H1 (cell line): ENCODE measurements around the gene CCDC191. TPM values are rescaled to one million over a fixed set of nuclear protein-coding genes. Genes with fewer than 3 reads are reported as not detected.

Source experiments
- CTCF ChIA-PET: fragments of 300-600 bp; sonication (Branson Sonifier 250); formaldehyde crosslinking; loops from one replicate; lab custom pipeline; 2021; ENCODE audit not compliant: partially characterized antibody; lab: Charles Lee
- POLR2A ChIA-PET: fragments of 300-600 bp; sonication (Branson Sonifier 250); formaldehyde crosslinking; loops from one replicate; lab custom pipeline; 2021; ENCODE audit warnings: inconsistent platforms; ENCODE audit not compliant: partially characterized antibody; lab: Charles Lee
- DNase-seq, 2 experiments: peaks; one replicate each; pipeline versions ENCODE4 v3.0.0 to v3.0.0-alpha.2; 2010 to 2022; ENCODE audit warnings: low spot score in 2 of 2, low read depth in 1 of 2, mixed read lengths in 1 of 2
- FAIRE-seq: peaks from 2 replicates; lab custom pipeline; 2011; peaks lifted over from hg19 to GRCh38; lab: Jason Lieb, UNC
- H2AFZ ChIP-seq: 2 replicates; pipeline ENCODE4 v1.8.1; 2012; ENCODE audit warnings: low read length, inconsistent platforms
- H2AK5ac ChIP-seq: 2 replicates; pipeline ENCODE4 v1.6.1; 2013; ENCODE audit warnings: low read depth, low read length
- H2BK120ac ChIP-seq: replicated peaks from 2 replicates; pipeline ENCODE3; 2013; ENCODE audit warnings: low read depth, low read length, inconsistent platforms
- H2BK12ac ChIP-seq: 2 replicates; pipeline ENCODE4 v1.6.1; 2013; ENCODE audit warnings: low read depth, low read length
- H2BK15ac ChIP-seq: 2 replicates; pipeline ENCODE4 v1.6.1; 2013; ENCODE audit warnings: low read length
- H2BK20ac ChIP-seq: 2 replicates; pipeline ENCODE4 v1.6.1; 2013; ENCODE audit warnings: low read length
- H2BK5ac ChIP-seq: 2 replicates; pipeline ENCODE4 v1.6.1; 2013; ENCODE audit warnings: low read depth, low read length
- H3K14ac ChIP-seq: 2 replicates; pipeline ENCODE4 v1.6.1; 2013; ENCODE audit warnings: inconsistent platforms; ENCODE audit not compliant: insufficient read length
- H3K18ac ChIP-seq: 2 replicates; pipeline ENCODE4 v1.6.1; 2013; ENCODE audit warnings: low read length; ENCODE audit errors: extremely low read depth
- H3K23ac ChIP-seq: 2 replicates; pipeline ENCODE4 v1.6.1; 2013; ENCODE audit warnings: inconsistent platforms; ENCODE audit not compliant: insufficient read length
- H3K23me2 ChIP-seq: 2 replicates; pipeline ENCODE4 v1.6.1; 2013; ENCODE audit warnings: low read depth, low read length
- H3K27ac ChIP-seq: 2 replicates; pipeline ENCODE4 v1.6.1; 2011; ENCODE audit warnings: low read depth, low read length, inconsistent platforms
- H3K27me3 ChIP-seq, 4 experiments: replicated peaks in 1 of 4; 1 replicate in 1 of 4; 2 replicates in 3 of 4; pipeline versions ENCODE4 v1.6.1 to v1.8.1; 2011 to 2013; ENCODE audit warnings: low read length in 3 of 4, mild to moderate bottlenecking in 3 of 4, inconsistent platforms in 2 of 4, mixed read lengths in 2 of 4, moderate library complexity in 1 of 4; ENCODE audit not compliant: control insufficient read depth in 3 of 4, insufficient read depth in 3 of 4; ENCODE audit errors: extremely low read depth in 1 of 4
- H3K36me3 ChIP-seq, 4 experiments: 2 replicates each; pipeline versions ENCODE4 v1.6.1 to v1.8.1; 2011 to 2013; ENCODE audit warnings: mild to moderate bottlenecking in 4 of 4, low read length in 3 of 4, moderate library complexity in 2 of 4, control low read depth in 1 of 4, inconsistent platforms in 1 of 4; ENCODE audit not compliant: insufficient read depth in 4 of 4, control insufficient read depth in 2 of 4
- H3K4ac ChIP-seq: replicated peaks from 2 replicates; pipeline ENCODE3; 2013; ENCODE audit warnings: low read length, low read depth, mixed read lengths, inconsistent platforms; ENCODE audit not compliant: insufficient read length
- H3K4me1 ChIP-seq, 4 experiments: replicated peaks in 1 of 4; 1 replicate in 1 of 4; 2 replicates in 3 of 4; pipeline versions ENCODE4 v1.6.1 to v1.8.1; 2011 to 2013; ENCODE audit warnings: low read length in 3 of 4, inconsistent platforms in 2 of 4, mixed read lengths in 1 of 4; ENCODE audit not compliant: insufficient read depth in 4 of 4, control insufficient read depth in 3 of 4
- H3K4me2 ChIP-seq, 2 experiments: 2 replicates each; pipeline versions ENCODE4 v1.6.1 to v1.8.1; 2011 to 2013; ENCODE audit warnings: low read depth in 2 of 2, low read length in 2 of 2, control low read depth in 1 of 2, inconsistent platforms in 1 of 2, mild to moderate bottlenecking in 1 of 2; ENCODE audit not compliant: insufficient read depth in 1 of 2
- H3K4me3 ChIP-seq, 4 experiments: fragments of 200-600, 300-600 bp in 1 of 4; sonication (generic), shearing (Covaris generic), sonication (Bioruptor Twin) in 1 of 4; 2 replicates each; pipeline versions ENCODE4 v1.5.1 to v1.8.1; 2011 to 2016; ENCODE audit warnings: low read length in 4 of 4, low read depth in 3 of 4, control low read depth in 2 of 4, inconsistent platforms in 2 of 4, mild to moderate bottlenecking in 2 of 4, mixed read lengths in 1 of 4, moderate library complexity in 1 of 4; ENCODE audit not compliant: insufficient read depth in 2 of 4; ENCODE audit errors: extremely low read depth in 1 of 4
- H3K56ac ChIP-seq: replicated peaks from 2 replicates; pipeline ENCODE3; 2013; ENCODE audit warnings: low read depth, mild to moderate bottlenecking, mixed read lengths, low read length, inconsistent platforms; ENCODE audit not compliant: insufficient read length
- H3K79me1 ChIP-seq: 2 replicates; pipeline ENCODE4 v1.6.1; 2013; ENCODE audit warnings: low read depth, low read length, control low read depth
- H3K79me2 ChIP-seq, 2 experiments: 2 replicates each; pipeline versions ENCODE4 v1.6.1 to v1.8.1; 2012 to 2013; ENCODE audit warnings: low read length in 2 of 2, mild to moderate bottlenecking in 2 of 2, inconsistent platforms in 1 of 2; ENCODE audit not compliant: insufficient read depth in 2 of 2, control insufficient read depth in 1 of 2
- H3K9ac ChIP-seq, 4 experiments: replicated peaks in 1 of 4; 1 replicate in 1 of 4; 2 replicates in 3 of 4; pipeline versions ENCODE4 v1.6.1 to v1.8.1; 2011 to 2013; ENCODE audit warnings: low read depth in 3 of 4, low read length in 3 of 4, control low read depth in 2 of 4, mild to moderate bottlenecking in 2 of 4, moderate library complexity in 2 of 4, inconsistent platforms in 1 of 4; ENCODE audit errors: extremely low read depth in 1 of 4
- H3K9me3 ChIP-seq, 2 experiments: 2 replicates each; pipeline versions ENCODE4 v1.6.1 to v1.8.1; 2012 to 2013; ENCODE audit warnings: mild to moderate bottlenecking in 2 of 2, moderate library complexity in 2 of 2, control low read depth in 1 of 2, inconsistent platforms in 1 of 2, low read depth in 1 of 2, low read length in 1 of 2, mixed read lengths in 1 of 2; ENCODE audit not compliant: insufficient read depth in 2 of 2
- H4K20me1 ChIP-seq, 2 experiments: replicated peaks in 1 of 2; 2 replicates each; pipeline versions ENCODE3 to v1.8.1; 2011 to 2013; ENCODE audit warnings: inconsistent platforms in 2 of 2, low read length in 2 of 2, mild to moderate bottlenecking in 1 of 2; ENCODE audit not compliant: insufficient read depth in 2 of 2, control insufficient read depth in 1 of 2
- H4K5ac ChIP-seq: 2 replicates; pipeline ENCODE4 v1.6.1; 2013; ENCODE audit warnings: low read length, low read depth, mixed read lengths, inconsistent platforms; ENCODE audit not compliant: insufficient read length
- H4K8ac ChIP-seq: 2 replicates; pipeline ENCODE4 v1.8.0; 2013; ENCODE audit warnings: mild to moderate bottlenecking, moderate library complexity, low read length, inconsistent platforms; ENCODE audit not compliant: insufficient read depth; ENCODE audit errors: extremely low read depth
- H4K91ac ChIP-seq: replicated peaks from 2 replicates; pipeline ENCODE3; 2013; ENCODE audit warnings: low read length, mixed read lengths, inconsistent platforms; ENCODE audit not compliant: insufficient read length
- CBX8 ChIP-seq: fragments of 300-800, 300-1000 bp; sonication (generic); IDR thresholded peaks from 2 replicates; pipeline ENCODE4 v1.7.1; 2016; ENCODE audit warnings: low read depth, low read length, borderline replicate concordance
- CHD2 ChIP-seq: IDR thresholded peaks from 2 replicates; pipeline ENCODE4 v1.6.1; 2012; ENCODE audit warnings: low read length, improper control_type of control experiment
- EP300 ChIP-seq, 2 experiments: IDR thresholded peaks; 1 replicate in 1 of 2; 2 replicates in 1 of 2; pipeline ENCODE4 v1.6.1; 2011 to 2012; ENCODE audit warnings: low read depth in 2 of 2, low read length in 2 of 2, mild to moderate bottlenecking in 2 of 2, borderline replicate concordance in 1 of 2, inconsistent platforms in 1 of 2, moderate library complexity in 1 of 2
- EZH2 ChIP-seq: fragments of 200-600 bp; sonication (generic); IDR thresholded peaks from 2 replicates; pipeline ENCODE4 v1.7.1; 2012; ENCODE audit warnings: low read depth, mild to moderate bottlenecking, moderate library complexity, low read length, inconsistent platforms; ENCODE audit not compliant: severe bottlenecking
- JUN ChIP-seq: IDR thresholded peaks from 2 replicates; pipeline ENCODE4 v1.6.1; 2011; ENCODE audit warnings: low read depth, mild to moderate bottlenecking, improper control_type of control experiment, low read length
- KDM1A ChIP-seq: fragments of 200-600, 300-600 bp; sonication (generic); IDR thresholded peaks from 2 replicates; pipeline ENCODE4 v1.7.1; 2016; ENCODE audit warnings: mild to moderate bottlenecking, low read length, borderline replicate concordance
- POLR2AphosphoS5 ChIP-seq: IDR thresholded peaks from 2 replicates; pipeline ENCODE4 v1.6.1; 2011; ENCODE audit warnings: low read depth, low read length
- SAP30 ChIP-seq: fragments of 300-600 bp; sonication (generic); IDR thresholded peaks from 2 replicates; pipeline ENCODE4 v1.7.1; 2012; ENCODE audit warnings: low read length, moderate library complexity, mild to moderate bottlenecking, inconsistent platforms; ENCODE audit not compliant: insufficient read depth, insufficient replicate concordance
- SIN3A ChIP-seq, 2 experiments: IDR thresholded peaks in 1 of 2; conservative IDR thresholded peaks in 1 of 2; 2 replicates each; pipeline ENCODE4 v1.6.1; 2011 to 2012; ENCODE audit warnings: low read length in 2 of 2, improper control_type of control experiment in 1 of 2, low read depth in 1 of 2, mild to moderate bottlenecking in 1 of 2
- SIRT6 ChIP-seq: IDR thresholded peaks from one replicate; pipeline ENCODE4 v1.7.1; 2012; ENCODE audit warnings: low read length, inconsistent platforms
- SP1 ChIP-seq: IDR thresholded peaks from 2 replicates; pipeline ENCODE4 v1.6.1; 2011; ENCODE audit warnings: low read depth, low read length
- SP2 ChIP-seq: IDR thresholded peaks from 2 replicates; pipeline ENCODE4 v1.6.1; 2012; ENCODE audit warnings: mild to moderate bottlenecking, low read length, inconsistent platforms
- ZNF274 ChIP-seq: IDR thresholded peaks from 2 replicates; pipeline ENCODE4 v1.7.0; 2012; ENCODE audit warnings: low read length, borderline replicate concordance; ENCODE audit errors: extremely low read depth
- WGBS, 2 experiments: shearing (Covaris generic) in 1 of 2; methylation state at CpG; one replicate each; pipeline versions ENCODE4 v1.1.6 to v1.1.7; 2013 to 2015; ENCODE audit warnings: low lambda C conversion rate in 2 of 2, mixed read lengths in 2 of 2, inconsistent platforms in 1 of 2, low coverage in 1 of 2, missing lambda C conversion rate in 1 of 2; ENCODE audit not compliant: insufficient replicate concordance in 2 of 2, insufficient coverage in 1 of 2, insufficient read length in 1 of 2; ENCODE audit errors: extremely low coverage in 1 of 2, missing lambda C conversion rate in 1 of 2; 5-methylcytosine and 5-hydroxymethylcytosine counted together
- polyA plus RNA-seq, 7 experiments: library from polyadenylated mRNA; depleted of rRNA in 3 of 7; stranded (reverse) in 5 of 7; unstranded in 2 of 7; fragments of >200 nt in 5 of 7; fragments of 200-250 nt in 2 of 7; gene quantifications; 1 replicate in 5 of 7; 2 replicates in 1 of 7; 4 replicates in 1 of 7; pipeline versions ENCODE4 v1.2.1 to v1.2.3, GENCODE V29; 2011 to 2013; ENCODE audit warnings: missing spikeins in 2 of 7, mixed read lengths in 2 of 7
- total RNA-seq: library from RNA; stranded (reverse); fragmentation: NEBNext Ultra II Directional; extraction: Animal tissue kit (Norgen Biotek cat#: 25700); gene quantifications from 2 replicates; pipeline ENCODE4 v1.2.1, GENCODE V29; 2021
- TF ChIP-seq, protein P1 (sequence below): IDR thresholded peaks from 2 replicates; pipeline ENCODE4 v1.6.1; 2011; ENCODE audit warnings: low read depth, mild to moderate bottlenecking, low read length; ENCODE audit not compliant: insufficient read depth

CCDC191 gene
- total and polyA plus RNA-seq, 2 of the 8 experiments (the other 6 are each of a cell fraction or from before 2014, with no cell fraction given), result 0.65 to 1.3 TPM

DNA sequence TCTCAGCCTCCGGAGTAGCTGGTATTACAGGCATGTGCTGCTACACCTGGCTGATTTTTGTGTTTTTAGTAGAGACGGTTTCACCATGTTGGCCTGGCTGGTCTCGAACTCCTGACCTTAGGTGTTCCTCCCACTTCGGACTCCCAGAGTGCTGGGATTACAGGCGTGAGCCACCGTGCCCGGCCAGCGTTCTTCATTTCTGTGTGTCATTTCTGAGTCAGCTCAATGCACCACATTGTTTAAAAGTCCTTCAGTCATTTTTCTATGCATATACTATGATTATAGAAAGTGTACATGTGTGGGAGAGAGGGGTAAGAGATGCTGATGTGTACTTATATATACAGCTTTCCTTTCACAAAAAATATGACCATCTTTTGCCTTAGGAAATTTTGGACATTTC lies 2.3 kb upstream of the CCDC191 start:
- H3K4me1 ChIP-seq, result peaks cover 0 to 5% (median 2%) of the 10 kb centered on the region in 4 experiments; a peak in 4 of 7 replicates
- no peaks in the 10 kb centered on the region; a peak in 1 of 8 replicates for H3K36me3 ChIP-seq
- H4K8ac ChIP-seq, result no peak overlapping the region
- no peak overlapping the region for H3K9ac ChIP-seq
- FAIRE-seq (no peak), DNase-seq (no peak)
- H3K56ac ChIP-seq, result no peak overlapping the region
- H3K23me2 ChIP-seq, result peaks cover 3% of the 10 kb centered on the region; the same call in 1 of the 2 replicates
- H2AK5ac ChIP-seq, result no peak overlapping the region
- H3K14ac ChIP-seq, result no peak overlapping the region
- peaks cover 4% of the 10 kb centered on the region for H3K79me1 ChIP-seq
- no peak overlapping the region for H4K91ac ChIP-seq
- H3K27ac ChIP-seq, result no peak overlapping the region
- H2BK15ac ChIP-seq, result no peak overlapping the region
- no peaks in the 10 kb centered on the region for H3K9me3 ChIP-seq
- peak overlapping the region in 1 of 4 experiments; percentile 84; a peak in 1 of 8 replicates for H3K4me3 ChIP-seq
- ChIA-PET POLR2A (no interaction called here), CTCF (no interaction called here)
- H2BK120ac ChIP-seq, result no peak overlapping the region
- no peak overlapping the region for H2BK20ac ChIP-seq
- H2BK12ac ChIP-seq, result no peak overlapping the region
- no peak overlapping the region for H3K23ac ChIP-seq
- no peak overlapping the region for H2BK5ac ChIP-seq
- no peak overlapping the region for H3K4ac ChIP-seq
- H2AFZ ChIP-seq, result no peak overlapping the region
- H3K4me2 ChIP-seq, result peak overlapping the region in 1 of 2 experiments; percentile 45; a peak in 2 of 4 replicates
- peaks cover 8 to 71% of the 10 kb centered on the region in 2 experiments for H3K79me2 ChIP-seq
- peaks cover 0 to 5% of the 10 kb centered on the region in 2 experiments for H4K20me1 ChIP-seq
- 82% methylated on average over 8 of the region's 8 CpGs; no CpG with 5 or more reads in 1 of the 2 experiments for WGBS, 2 experiments
- no peak overlapping the region for H3K18ac ChIP-seq
- H3K27me3 ChIP-seq, result no peaks in the 10 kb centered on the region
- no peak overlapping the region for H4K5ac ChIP-seq
- no peak for TF ChIP-seq SP2
- TF ChIP-seq, protein P1, sequence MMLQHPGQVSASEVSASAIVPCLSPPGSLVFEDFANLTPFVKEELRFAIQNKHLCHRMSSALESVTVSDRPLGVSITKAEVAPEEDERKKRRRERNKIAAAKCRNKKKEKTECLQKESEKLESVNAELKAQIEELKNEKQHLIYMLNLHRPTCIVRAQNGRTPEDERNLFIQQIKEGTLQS, result no peak
- no peak for TF ChIP-seq SP1
- TF ChIP-seq CBX8, result no peak
- no peak for TF ChIP-seq ZNF274
- no peak for TF ChIP-seq CHD2
- TF ChIP-seq SIRT6, result no peak
- no peak for TF ChIP-seq SAP30
- no peak for TF ChIP-seq JUN
- no peak for TF ChIP-seq POLR2AphosphoS5
- TF ChIP-seq EZH2, result no peak
- TF ChIP-seq SIN3A (conservative IDR thresholded peaks at IDR 0.05 in 1 of 2, IDR thresholded peaks at IDR 0.05 in 1 of 2; ENCODE audit: low read depth in 1 of 2, low read length in 2 of 2), result no peak
- TF ChIP-seq EP300 (IDR thresholded peaks at IDR 0.05; ENCODE audit: borderline replicate concordance in 1 of 2, low read depth in 2 of 2, low read length in 2 of 2), result no peak
- TF ChIP-seq KDM1A, result no peak
